Hepatocyte (in vitro differentiated cells): ENCODE data around the gene SNTG2. TPM values are rescaled to one million over a fixed set of nuclear protein-coding genes. Genes with fewer than 3 reads are reported as not detected.

ENCODE experiments used
- DNase-seq: peaks from one replicate; pipeline ENCODE4 v3.0.0-alpha.2; 2016; ENCODE audit warnings: low spot score
- H2AFZ ChIP-seq: fragments of 200-600 bp; sonication (generic); 2 replicates; pipeline ENCODE4 v1.6.0; 2016; ENCODE audit warnings: antibody characterized with exemption, mild to moderate bottlenecking
- H3K27ac ChIP-seq: fragments of 200-600 bp; sonication (generic); 2 replicates; pipeline ENCODE4 v1.5.1; 2016; ENCODE audit warnings: mild to moderate bottlenecking
- H3K27me3 ChIP-seq: fragments of 200-600 bp; sonication (generic); 2 replicates; pipeline ENCODE4 v1.6.1; 2016
- H3K36me3 ChIP-seq: fragments of 200-600 bp; sonication (generic); replicated peaks from 2 replicates; pipeline ENCODE4 v1.5.1; 2016; ENCODE audit warnings: low read depth; ENCODE audit not compliant: insufficient read depth
- H3K4me1 ChIP-seq: fragments of 200-600 bp; sonication (generic); 2 replicates; pipeline ENCODE4 v1.5.1; 2016; ENCODE audit warnings: mild to moderate bottlenecking, moderate library complexity; ENCODE audit not compliant: insufficient read depth
- H3K4me2 ChIP-seq: fragments of 200-600 bp; sonication (generic); 2 replicates; pipeline ENCODE4 v1.6.0; 2016
- H3K4me3 ChIP-seq: fragments of 200-600 bp; sonication (generic); 2 replicates; pipeline ENCODE4 v1.5.1; 2016; ENCODE audit warnings: mild to moderate bottlenecking
- H3K79me2 ChIP-seq: fragments of 200-600 bp; sonication (generic); 2 replicates; pipeline ENCODE4 v1.6.0; 2017; ENCODE audit warnings: mild to moderate bottlenecking
- H3K9me2 ChIP-seq: fragments of 200-600 bp; sonication (generic); replicated peaks from 2 replicates; pipeline ENCODE4 v1.6.0; 2017; ENCODE audit warnings: mild to moderate bottlenecking; ENCODE audit not compliant: insufficient read depth
- H3K9me3 ChIP-seq: fragments of 200-600 bp; sonication (generic); 2 replicates; pipeline ENCODE4 v1.5.1; 2016; ENCODE audit warnings: low read depth, mild to moderate bottlenecking
- H4K20me1 ChIP-seq: fragments of 200-600 bp; sonication (generic); 2 replicates; pipeline ENCODE4 v1.6.0; 2016; ENCODE audit warnings: mild to moderate bottlenecking; ENCODE audit not compliant: insufficient read depth, poor library complexity, severe bottlenecking
- CTCF ChIP-seq: fragments of 200-600 bp; sonication (generic); IDR thresholded peaks from 2 replicates; pipeline ENCODE4 v1.5.1; 2016; ENCODE audit warnings: antibody characterized with exemption, mild to moderate bottlenecking; ENCODE audit not compliant: poor library complexity
- EZH2 ChIP-seq: fragments of 200-600 bp; sonication (generic); IDR thresholded peaks from 2 replicates; pipeline ENCODE4 v1.6.1; 2016; ENCODE audit warnings: antibody characterized with exemption, mild to moderate bottlenecking, borderline replicate concordance
- EZH2phosphoT487 ChIP-seq: fragments of 200-600 bp; sonication (generic); IDR thresholded peaks from one replicate; pipeline ENCODE4 v1.6.1; 2018; ENCODE audit warnings: antibody characterized with exemption, mild to moderate bottlenecking, low read depth, moderate library complexity; ENCODE audit not compliant: unreplicated experiment, severe bottlenecking
- WGBS: methylation state at CpG from one replicate; pipeline ENCODE4 v1.1.6; 2016; ENCODE audit warnings: low lambda C conversion rate; ENCODE audit errors: missing lambda C conversion rate; 5-methylcytosine and 5-hydroxymethylcytosine counted together
- polyA plus RNA-seq: library from polyadenylated mRNA; unstranded; fragments of >200 nt; fragmentation: Nextera tagmentation; extraction: Ambion mirVana; gene quantifications from 2 replicates; pipeline ENCODE4 v1.2.1, GENCODE V29; 2016
- total RNA-seq: library from RNA; depleted of rRNA; stranded (reverse); fragments of >200 nt; gene quantifications from 2 replicates; pipeline ENCODE4 v1.2.3, GENCODE V29; 2014

Gene SNTG2
- total and polyA plus RNA-seq, 2 experiments from 2014 or later = not detected

DNA sequence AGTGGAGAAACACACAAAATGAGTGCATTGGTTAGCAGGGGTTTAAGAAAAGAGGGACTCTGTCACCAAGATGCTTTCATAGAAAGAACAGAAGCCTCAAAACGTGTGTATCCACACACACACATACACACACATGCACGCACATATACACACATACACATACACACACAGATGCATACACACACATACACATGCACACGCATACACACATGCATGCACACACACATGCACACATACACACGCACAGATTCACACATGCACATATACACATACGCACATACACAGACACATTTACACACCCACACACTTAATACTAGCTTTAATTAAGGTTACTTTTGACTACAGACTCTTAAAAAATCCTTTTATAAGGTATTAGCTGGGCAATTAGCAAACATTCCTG is 378.0 kb downstream of the SNTG2 start:
- Histone ChIP-seq H3K4me1 (no peaks in the 10 kb centered on the region), H3K27ac (no peak overlapping the region), H3K36me3 (no peaks in the 10 kb centered on the region), H2AFZ (no peak overlapping the region), H4K20me1 (no peaks in the 10 kb centered on the region), H3K27me3 (no peaks in the 10 kb centered on the region), H3K4me3 (no peak overlapping the region), H3K9me3 (no peaks in the 10 kb centered on the region), H3K9me2 (no peaks in the 10 kb centered on the region), H3K4me2 (no peak overlapping the region), H3K79me2 (no peaks in the 10 kb centered on the region)
- DNase-seq = no peak
- no peak for TF ChIP-seq EZH2phosphoT487
- 92% methylated on average over 5 of the region's 5 CpGs for WGBS

- H3K9me2 ChIP-seq = no peaks in the 10 kb centered on the region
- no peak overlapping the region for H3K4me2 ChIP-seq
- TF ChIP-seq EZH2 = no peak
- no peak for TF ChIP-seq CTCF
- TF ChIP-seq EZH2phosphoT487 = no peak
- H3K9me3 ChIP-seq = no peaks in the 10 kb centered on the region
- H3K36me3 ChIP-seq = no peaks in the 10 kb centered on the region
- no peak for DNase-seq
- H2AFZ ChIP-seq = no peak overlapping the region
- no peaks in the 10 kb centered on the region for H3K27me3 ChIP-seq
- no peaks in the 10 kb centered on the region for H4K20me1 ChIP-seq
- H3K27ac ChIP-seq = no peak overlapping the region
- WGBS = 86% methylated on average over 10 of the region's 10 CpGs
- no peaks in the 10 kb centered on the region for H3K79me2 ChIP-seq
- no peak overlapping the region for H3K4me3 ChIP-seq
- no peaks in the 10 kb centered on the region for H3K4me1 ChIP-seq
Observed at GRCh38 chr2:1339388-1340140, 388.9 kb downstream of the SNTG2 start.

DNA sequence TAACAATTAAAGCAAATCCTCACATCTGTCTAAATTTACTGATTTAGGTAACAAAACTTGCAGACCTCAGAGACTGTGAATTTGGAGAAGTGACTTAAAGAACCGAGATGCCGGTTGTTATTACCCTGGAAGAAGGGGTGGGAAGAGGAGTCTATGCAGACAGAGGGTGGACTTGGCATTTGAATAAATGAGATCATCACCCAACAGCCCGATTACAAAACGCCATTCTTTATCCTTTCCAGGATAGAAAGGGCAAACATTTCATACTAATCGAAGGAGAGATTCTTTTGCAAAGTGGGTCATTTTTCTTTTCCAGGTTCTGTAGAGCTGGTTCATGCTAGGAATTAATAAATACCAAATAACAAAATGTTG is 389.5 kb downstream of the SNTG2 start:
- 78% methylated on average over 5 of the region's 5 CpGs for WGBS
- no peaks in the 10 kb centered on the region for H3K9me3 ChIP-seq
- no peaks in the 10 kb centered on the region for H3K36me3 ChIP-seq
- H3K4me2 ChIP-seq = no peak overlapping the region
- no peak overlapping the region for H3K4me3 ChIP-seq
- no peaks in the 10 kb centered on the region for H3K27me3 ChIP-seq
- no peaks in the 10 kb centered on the region for H3K4me1 ChIP-seq
- H4K20me1 ChIP-seq = no peaks in the 10 kb centered on the region
- H3K9me2 ChIP-seq = no peaks in the 10 kb centered on the region
- H2AFZ ChIP-seq = no peak overlapping the region
- no peak for DNase-seq
- no peak overlapping the region for H3K27ac ChIP-seq
- no peaks in the 10 kb centered on the region for H3K79me2 ChIP-seq
- TF ChIP-seq EZH2phosphoT487 = no peak
- TF ChIP-seq EZH2 = no peak
- TF ChIP-seq CTCF = no peak

DNA sequence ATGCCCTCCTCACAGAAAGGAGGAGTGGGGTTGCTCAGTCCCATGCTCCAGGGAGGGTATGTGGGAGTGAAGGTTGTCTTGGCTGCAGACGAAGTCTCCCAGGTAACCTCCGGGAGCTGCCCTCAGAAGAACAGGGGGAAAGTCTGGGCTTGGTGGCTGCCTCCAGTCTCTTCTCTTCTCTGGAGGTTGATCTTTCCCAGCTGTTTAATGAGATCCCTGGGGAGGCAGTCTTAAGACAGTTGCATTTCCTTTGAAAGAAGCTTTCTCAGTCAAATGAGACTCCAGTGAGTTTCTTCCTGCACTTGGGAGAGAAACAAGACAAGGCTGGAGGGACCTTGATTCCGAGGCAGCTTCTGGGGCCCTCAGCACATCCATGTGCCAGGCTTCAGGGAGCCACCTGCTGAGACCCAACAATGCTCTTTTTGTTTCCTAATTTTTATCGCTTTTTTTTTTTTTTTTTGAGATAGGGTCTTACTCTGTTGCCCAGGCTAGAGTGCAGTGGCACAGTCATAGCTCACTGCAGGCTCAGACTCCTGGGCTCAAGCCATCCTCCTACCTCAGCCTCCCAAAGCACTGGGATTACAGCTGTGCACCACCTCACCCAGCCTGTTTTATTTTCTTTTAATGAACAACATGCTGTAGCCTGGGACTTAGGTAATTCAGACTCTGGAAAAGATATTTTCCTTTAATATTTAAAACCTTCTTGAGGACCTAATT is 390.9 kb downstream of the SNTG2 start:
- H3K36me3 ChIP-seq = no peaks in the 10 kb centered on the region
- TF ChIP-seq EZH2phosphoT487 (no peak), CTCF (no peak), EZH2 (no peak)
- H3K79me2 ChIP-seq = no peaks in the 10 kb centered on the region
- no peak overlapping the region for H3K4me3 ChIP-seq
- no peak overlapping the region for H3K4me2 ChIP-seq
- H3K9me2 ChIP-seq = no peaks in the 10 kb centered on the region
- no peak overlapping the region for H3K27ac ChIP-seq
- H4K20me1 ChIP-seq = no peaks in the 10 kb centered on the region
- H3K27me3 ChIP-seq = no peaks in the 10 kb centered on the region
- 69% methylated on average over 4 of the region's 4 CpGs for WGBS
- no peak overlapping the region for H2AFZ ChIP-seq
- DNase-seq = no peak
- H3K4me1 ChIP-seq = no peaks in the 10 kb centered on the region
- H3K9me3 ChIP-seq = no peaks in the 10 kb centered on the region
